Fibroblast of lung (primary cell): Measurements from ENCODE around the gene CA5A. TPM values are rescaled to one million over a fixed set of nuclear protein-coding genes. Genes with fewer than 3 reads are reported as not detected.

Source experiments
- DNase-seq, 2 donors: peaks; one replicate each; pipeline versions ENCODE4 v3.0.0 to v3.0.0-alpha.2; 2010; ENCODE audit warnings: low read depth in 2 of 2
- H2AFZ ChIP-seq: 2 replicates; pipeline ENCODE4 v1.5.1; 2012; ENCODE audit warnings: low read length, control low read depth, inconsistent platforms
- H3K27ac ChIP-seq: 2 replicates; pipeline ENCODE4 v1.5.1; 2011; ENCODE audit warnings: low read length, control low read depth; ENCODE audit not compliant: insufficient read depth
- H3K27me3 ChIP-seq: 2 replicates; pipeline ENCODE4 v1.5.1; 2011; ENCODE audit warnings: mild to moderate bottlenecking, low read length; ENCODE audit not compliant: control insufficient read depth, insufficient read depth
- H3K36me3 ChIP-seq: 2 replicates; pipeline ENCODE4 v1.5.1; 2011; ENCODE audit warnings: low read length; ENCODE audit not compliant: control insufficient read depth, insufficient read depth
- H3K4me1 ChIP-seq: 2 replicates; pipeline ENCODE4 v1.5.1; 2011; ENCODE audit warnings: low read length; ENCODE audit not compliant: control insufficient read depth, insufficient read depth; ENCODE audit errors: extremely low read depth
- H3K4me2 ChIP-seq: 2 replicates; pipeline ENCODE4 v1.5.1; 2011; ENCODE audit warnings: low read length, control low read depth; ENCODE audit not compliant: insufficient read depth; ENCODE audit errors: extremely low read depth
- H3K4me3 ChIP-seq, 4 experiments: fragments of 200-600 bp in 1 of 4; sonication (generic) in 1 of 4; replicated peaks in 1 of 4; 2 replicates each; pipeline ENCODE4 v1.5.1; 2011 to 2016; ENCODE audit warnings: low read length in 4 of 4, low read depth in 3 of 4, mild to moderate bottlenecking in 3 of 4, control low read depth in 2 of 4, inconsistent platforms in 1 of 4, mixed read lengths in 1 of 4; ENCODE audit not compliant: insufficient read depth in 1 of 4; ENCODE audit errors: control extremely low read depth in 1 of 4
- H3K79me2 ChIP-seq: 2 replicates; pipeline ENCODE4 v1.5.1; 2012; ENCODE audit warnings: mild to moderate bottlenecking, low read length, inconsistent platforms; ENCODE audit not compliant: control insufficient read depth, insufficient read depth
- H3K9ac ChIP-seq: 2 replicates; pipeline ENCODE4 v1.5.1; 2011; ENCODE audit warnings: mild to moderate bottlenecking, low read length, control low read depth; ENCODE audit not compliant: insufficient read depth
- H3K9me3 ChIP-seq: 2 replicates; pipeline ENCODE4 v1.5.1; 2012; ENCODE audit warnings: low read depth, low read length; ENCODE audit not compliant: control insufficient read depth, insufficient read depth
- H4K20me1 ChIP-seq: 2 replicates; pipeline ENCODE4 v1.5.1; 2011; ENCODE audit warnings: low read length; ENCODE audit not compliant: control insufficient read depth, insufficient read depth; ENCODE audit errors: extremely low read depth
- EZH2 ChIP-seq: IDR thresholded peaks from 2 replicates; pipeline ENCODE4 v1.5.1; 2012; ENCODE audit warnings: low read length, control low read depth, mild to moderate bottlenecking; ENCODE audit errors: missing control alignments
- polyA plus RNA-seq, 2 donors: library from polyadenylated mRNA; depleted of rRNA in 1 of 2; stranded (reverse) in 1 of 2; unstranded in 1 of 2; fragments of >200 nt; gene quantifications; 2 replicates each; pipeline ENCODE4 v1.2.1, GENCODE V29; 2011 to 2012; ENCODE audit warnings: missing spikeins in 1 of 2
- total RNA-seq: library from RNA; depleted of rRNA; stranded (reverse); fragments of >200 nt; gene quantifications from 2 replicates; pipeline ENCODE4 v1.2.1, GENCODE V29; 2014
- TF ChIP-seq, protein P1 (sequence below), 2 donors: IDR thresholded peaks in 1 of 2; conservative IDR thresholded peaks in 1 of 2; 1 replicate in 1 of 2; 2 replicates in 1 of 2; pipeline ENCODE4 v1.5.1; 2011 to 2012; ENCODE audit warnings: low read length in 2 of 2, control low read depth in 1 of 2, inconsistent platforms in 1 of 2, low read depth in 1 of 2, mild to moderate bottlenecking in 1 of 2

The CA5A gene
- total and polyA plus RNA-seq, 2 donors (not counting 1 experiment from before 2014, with no cell fraction given): not detected

GRCh38 chr16:87953308-87954215 is 17.2 kb upstream of the CA5A start:
- DNase-seq: peak in 1 of 2 donors; percentile 10
- Histone ChIP-seq H3K27ac (peak overlapping the region; percentile 2), H2AFZ (no peak overlapping the region), H3K4me2 (no peak overlapping the region), H3K79me2 (peaks cover 65% of the 10 kb centered on the region), H3K27me3 (no peaks in the 10 kb centered on the region), H3K4me1 (peaks cover 13% of the 10 kb centered on the region), H3K4me3 (no peak overlapping the region), H3K36me3 (peaks cover 6% of the 10 kb centered on the region), H3K9ac (no peak overlapping the region), H4K20me1 (no peaks in the 10 kb centered on the region), H3K9me3 (no peaks in the 10 kb centered on the region)
- TF ChIP-seq, protein P1, sequence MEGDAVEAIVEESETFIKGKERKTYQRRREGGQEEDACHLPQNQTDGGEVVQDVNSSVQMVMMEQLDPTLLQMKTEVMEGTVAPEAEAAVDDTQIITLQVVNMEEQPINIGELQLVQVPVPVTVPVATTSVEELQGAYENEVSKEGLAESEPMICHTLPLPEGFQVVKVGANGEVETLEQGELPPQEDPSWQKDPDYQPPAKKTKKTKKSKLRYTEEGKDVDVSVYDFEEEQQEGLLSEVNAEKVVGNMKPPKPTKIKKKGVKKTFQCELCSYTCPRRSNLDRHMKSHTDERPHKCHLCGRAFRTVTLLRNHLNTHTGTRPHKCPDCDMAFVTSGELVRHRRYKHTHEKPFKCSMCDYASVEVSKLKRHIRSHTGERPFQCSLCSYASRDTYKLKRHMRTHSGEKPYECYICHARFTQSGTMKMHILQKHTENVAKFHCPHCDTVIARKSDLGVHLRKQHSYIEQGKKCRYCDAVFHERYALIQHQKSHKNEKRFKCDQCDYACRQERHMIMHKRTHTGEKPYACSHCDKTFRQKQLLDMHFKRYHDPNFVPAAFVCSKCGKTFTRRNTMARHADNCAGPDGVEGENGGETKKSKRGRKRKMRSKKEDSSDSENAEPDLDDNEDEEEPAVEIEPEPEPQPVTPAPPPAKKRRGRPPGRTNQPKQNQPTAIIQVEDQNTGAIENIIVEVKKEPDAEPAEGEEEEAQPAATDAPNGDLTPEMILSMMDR (conservative IDR thresholded peaks at IDR 0.05 in 1 of 2, IDR thresholded peaks at IDR 0.05 in 1 of 2; ENCODE audit: low read depth in 1 of 2, low read length in 2 of 2): no peak
- TF ChIP-seq EZH2: no peak

GRCh38 chr16:87952751-87953150 is 16.4 kb upstream of the CA5A start:
- Histone ChIP-seq H3K4me1 (peaks cover 13% of the 10 kb centered on the region), H3K36me3 (peaks cover 6% of the 10 kb centered on the region), H3K4me3 (peak overlapping the region; percentile 68 to 88 (median 75)), H3K9ac (no peak overlapping the region), H4K20me1 (no peaks in the 10 kb centered on the region), H3K27me3 (no peaks in the 10 kb centered on the region), H3K4me2 (peak overlapping the region; percentile 98), H3K27ac (peak overlapping the region; percentile 95), H3K79me2 (peaks cover 60% of the 10 kb centered on the region), H2AFZ (no peak overlapping the region), H3K9me3 (no peaks in the 10 kb centered on the region)
- TF ChIP-seq EZH2: no peak
- TF ChIP-seq, protein P1 (conservative IDR thresholded peaks at IDR 0.05 in 1 of 2, IDR thresholded peaks at IDR 0.05 in 1 of 2; ENCODE audit: low read depth in 1 of 2, low read length in 2 of 2): no peak
- no peak for DNase-seq
